Measurements from ENCODE around the gene TMEM151B.

The TMEM151B gene

DNA sequence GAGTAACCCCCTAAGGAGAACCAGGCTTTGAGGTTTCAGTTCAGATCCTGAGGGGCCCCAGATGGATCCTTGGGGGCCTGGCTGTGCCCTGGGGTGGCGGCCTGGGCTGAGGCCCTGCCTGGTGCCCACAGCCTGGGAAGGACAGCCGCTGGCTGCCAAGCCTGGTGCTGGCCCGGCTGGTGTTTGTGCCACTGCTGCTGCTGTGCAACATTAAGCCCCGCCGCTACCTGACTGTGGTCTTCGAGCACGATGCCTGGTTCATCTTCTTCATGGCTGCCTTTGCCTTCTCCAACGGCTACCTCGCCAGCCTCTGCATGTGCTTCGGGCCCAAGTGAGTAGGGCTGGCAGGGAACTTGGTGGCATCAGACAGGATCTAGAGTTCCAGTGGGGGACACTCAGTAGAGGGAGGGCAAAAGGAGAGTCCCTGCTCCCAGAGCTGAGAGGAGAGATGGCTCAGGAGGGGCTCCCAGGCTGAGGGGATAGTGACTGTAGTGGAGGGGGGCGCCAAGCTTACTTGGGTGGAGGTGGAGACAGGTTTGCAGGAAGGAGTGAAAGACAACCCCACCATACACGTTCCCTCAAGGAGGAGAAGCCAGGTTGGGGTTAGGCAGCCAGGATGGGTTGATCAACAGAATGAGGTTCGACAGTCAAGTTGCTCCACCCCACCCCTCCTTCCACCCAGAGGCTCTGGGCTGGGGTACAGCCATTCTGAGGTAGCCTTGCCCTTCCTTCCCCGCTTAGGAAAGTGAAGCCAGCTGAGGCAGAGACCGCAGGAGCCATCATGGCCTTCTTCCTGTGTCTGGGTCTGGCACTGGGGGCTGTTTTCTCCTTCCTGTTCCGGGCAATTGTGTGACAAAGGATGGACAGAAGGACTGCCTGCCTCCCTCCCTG, 37.3 kb upstream of the TMEM151B start:
- no peak for DNase-seq (ENCODE audit: low spot score)

DNA sequence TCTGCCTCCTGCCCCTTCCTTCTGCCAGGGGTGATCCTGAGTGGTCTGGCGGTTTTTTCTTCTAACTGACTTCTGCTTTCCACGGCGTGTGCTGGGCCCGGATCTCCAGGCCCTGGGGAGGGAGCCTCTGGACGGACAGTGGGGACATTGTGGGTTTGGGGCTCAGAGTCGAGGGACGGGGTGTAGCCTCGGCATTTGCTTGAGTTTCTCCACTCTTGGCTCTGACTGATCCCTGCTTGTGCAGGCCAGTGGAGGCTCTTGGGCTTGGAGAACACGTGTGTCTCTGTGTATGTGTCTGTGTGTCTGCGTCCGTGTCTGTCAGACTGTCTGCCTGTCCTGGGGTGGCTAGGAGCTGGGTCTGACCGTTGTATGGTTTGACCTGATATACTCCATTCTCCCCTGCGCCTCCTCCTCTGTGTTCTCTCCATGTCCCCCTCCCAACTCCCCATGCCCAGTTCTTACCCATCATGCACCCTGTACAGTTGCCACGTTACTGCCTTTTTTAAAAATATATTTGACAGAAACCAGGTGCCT, 36.6 kb upstream of the TMEM151B start:
- DNase-seq (ENCODE audit: low spot score), result no peak

DNA sequence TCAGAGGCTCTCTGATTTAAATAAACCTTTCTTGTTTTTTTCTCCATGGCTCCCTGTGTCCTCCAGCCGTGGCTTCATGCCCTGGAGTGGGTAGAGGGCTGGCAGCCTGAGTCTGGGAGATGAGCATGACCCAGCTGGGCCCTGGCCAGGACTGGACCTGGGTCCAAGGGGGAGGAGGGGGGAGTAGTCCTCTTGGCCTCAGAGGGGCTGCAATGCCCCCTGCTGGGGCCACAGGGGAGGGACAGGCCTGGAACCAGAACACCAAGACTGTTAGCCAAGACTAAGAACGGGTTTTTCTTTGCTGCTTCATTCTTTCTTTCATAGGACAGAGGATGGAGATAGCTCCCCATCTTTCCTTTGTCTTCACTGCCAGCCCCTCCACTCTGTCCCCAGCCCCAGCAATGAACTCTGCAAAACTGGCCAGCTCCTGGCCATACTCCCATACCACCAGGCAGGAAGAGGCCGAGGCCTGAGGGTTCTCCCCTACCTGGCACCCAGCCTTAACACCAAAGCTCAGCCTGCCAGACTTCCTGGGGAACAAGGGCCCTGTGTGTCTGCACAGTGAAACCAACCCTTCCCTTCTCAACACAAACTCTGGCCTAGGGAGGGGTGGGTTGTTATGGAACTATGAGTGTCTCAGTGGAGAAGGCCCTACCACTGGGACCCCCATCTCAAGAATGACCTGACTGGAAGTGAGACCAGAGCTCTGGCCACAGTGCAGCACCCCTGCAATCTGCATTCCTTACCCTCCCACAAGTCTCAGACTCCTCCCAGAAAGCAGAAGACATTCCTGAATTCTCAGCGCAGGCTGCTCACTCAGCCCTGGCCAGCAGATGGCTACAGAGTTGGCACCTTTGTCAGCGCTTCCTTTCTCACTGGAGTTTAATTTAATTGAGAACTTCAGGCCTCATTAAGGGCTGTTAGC, 35.9 kb upstream of the TMEM151B start:
- peak; percentile 53 for DNase-seq (ENCODE audit: low spot score)

DNA sequence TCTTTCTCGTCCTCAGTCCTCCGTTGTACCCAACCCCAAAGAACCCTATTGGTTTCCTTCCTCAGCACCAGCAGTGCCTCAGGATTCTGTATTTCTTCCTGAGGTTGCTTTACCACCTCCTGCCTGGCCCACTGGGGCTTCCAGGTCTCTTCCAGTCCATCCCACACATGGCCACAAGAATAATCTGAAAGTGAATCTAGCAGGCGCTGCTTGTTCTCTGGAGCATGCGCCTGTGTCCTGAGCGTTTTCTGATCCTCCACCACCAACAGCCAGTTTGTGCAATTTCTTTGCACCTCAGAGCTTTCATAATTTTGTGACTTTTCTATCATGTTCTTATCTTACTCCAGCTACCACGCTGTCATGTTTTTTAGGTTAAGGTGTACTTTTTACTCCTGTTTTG, 35.0 kb upstream of the TMEM151B start:
- DNase-seq (ENCODE audit: low spot score), result no peak

DNA sequence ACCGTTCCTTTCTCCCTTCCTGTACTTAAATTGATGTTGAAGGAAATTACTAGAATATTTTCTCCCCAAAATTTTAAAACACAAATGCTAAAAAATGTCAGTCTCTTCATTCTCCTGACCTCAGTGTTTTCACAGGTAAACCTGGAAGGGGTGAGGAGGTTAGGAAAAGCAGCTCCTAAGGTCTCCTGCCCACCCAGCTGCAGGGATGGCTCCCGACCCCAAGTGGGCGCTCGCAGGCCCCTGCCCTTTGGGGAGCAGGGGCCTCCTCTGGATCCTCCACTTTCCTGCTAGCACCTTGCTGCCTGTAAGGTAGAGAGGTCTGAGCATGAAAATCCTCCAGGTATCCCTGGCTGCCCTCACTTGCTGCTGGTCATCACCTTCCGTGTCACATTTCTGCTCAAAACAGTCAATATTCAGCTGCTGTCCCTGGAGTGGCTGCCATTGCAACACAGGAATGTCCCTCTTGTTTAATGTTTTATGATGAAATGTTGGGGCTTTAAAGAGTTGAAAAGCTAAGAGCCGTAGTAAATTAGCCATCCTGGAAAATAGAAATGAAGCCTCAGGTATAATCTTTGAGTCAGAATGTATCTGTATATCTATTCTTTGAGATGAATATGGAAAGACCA, 34.2 kb upstream of the TMEM151B start:
- no peak for DNase-seq (ENCODE audit: low spot score)

DNA sequence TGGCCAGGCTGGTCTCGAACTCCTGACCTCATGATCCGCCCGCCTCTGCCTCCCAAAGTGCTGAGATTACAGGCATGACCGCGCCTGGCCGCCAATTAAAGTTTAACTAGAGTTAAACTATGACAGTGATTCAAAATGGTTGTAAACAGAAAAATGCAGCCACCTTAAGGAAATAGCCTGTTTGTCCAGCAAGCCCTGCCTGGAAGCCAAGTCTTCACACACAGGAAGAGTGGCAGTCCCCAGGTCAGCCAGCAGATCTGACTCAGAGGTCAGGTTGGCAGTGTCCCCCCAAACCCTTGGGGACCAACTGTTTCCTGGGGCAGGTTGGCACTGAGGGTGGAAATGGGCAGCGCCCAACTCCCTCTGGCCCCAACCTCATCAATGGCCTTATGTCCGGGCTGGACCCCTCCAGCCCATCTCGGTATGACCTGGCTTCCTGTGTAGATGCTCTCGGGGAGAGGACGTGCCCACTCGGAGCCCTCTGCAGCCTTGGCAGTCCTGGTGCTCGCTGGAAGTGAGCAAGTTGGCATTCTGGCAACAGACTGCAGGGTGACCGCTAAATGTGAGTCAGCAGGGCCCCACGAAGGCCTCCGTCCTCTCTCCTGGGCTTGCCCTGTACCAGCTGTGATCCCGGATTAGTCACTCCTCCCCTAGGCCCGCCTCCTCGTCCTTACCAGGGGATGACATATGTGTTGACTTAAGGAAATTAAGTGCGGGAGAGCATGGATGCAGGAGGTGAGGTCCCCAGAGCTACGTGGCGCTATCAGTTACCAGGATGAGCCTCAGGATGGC, 33.0 kb upstream of the TMEM151B start:
- peak; percentile 54 for DNase-seq (ENCODE audit: low spot score)

DNA sequence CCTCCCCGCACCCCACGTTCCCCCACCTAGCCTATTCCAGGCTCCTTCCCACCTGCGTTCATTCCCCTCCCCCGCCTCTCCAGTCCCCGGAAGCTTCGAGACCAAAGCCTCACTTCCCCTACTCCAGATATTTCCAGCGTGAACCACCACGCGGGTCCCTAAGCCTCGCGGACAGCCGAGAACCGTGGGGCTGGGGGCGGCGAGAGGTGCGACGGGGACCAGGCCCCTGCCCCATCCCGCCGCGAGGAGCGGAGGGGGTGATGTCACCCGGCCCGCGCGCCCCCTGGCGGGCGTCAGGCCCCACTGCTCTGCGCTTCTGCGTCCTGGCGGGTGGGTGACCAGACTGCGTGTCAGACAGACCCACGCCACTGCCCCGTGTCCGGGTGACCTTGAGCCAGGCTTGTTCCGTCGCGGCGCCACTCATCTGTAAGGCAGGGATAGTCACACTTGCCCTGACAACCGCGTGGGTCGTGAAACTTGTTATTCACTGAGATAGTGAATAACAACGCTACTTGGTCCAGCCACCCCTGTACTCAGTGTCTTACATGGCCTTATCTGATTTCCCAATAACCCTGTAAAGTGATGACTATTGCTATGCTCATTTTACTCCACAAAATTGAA, 32.3 kb upstream of the TMEM151B start:
- peak; percentile 86 for DNase-seq (ENCODE audit: low spot score)

DNA sequence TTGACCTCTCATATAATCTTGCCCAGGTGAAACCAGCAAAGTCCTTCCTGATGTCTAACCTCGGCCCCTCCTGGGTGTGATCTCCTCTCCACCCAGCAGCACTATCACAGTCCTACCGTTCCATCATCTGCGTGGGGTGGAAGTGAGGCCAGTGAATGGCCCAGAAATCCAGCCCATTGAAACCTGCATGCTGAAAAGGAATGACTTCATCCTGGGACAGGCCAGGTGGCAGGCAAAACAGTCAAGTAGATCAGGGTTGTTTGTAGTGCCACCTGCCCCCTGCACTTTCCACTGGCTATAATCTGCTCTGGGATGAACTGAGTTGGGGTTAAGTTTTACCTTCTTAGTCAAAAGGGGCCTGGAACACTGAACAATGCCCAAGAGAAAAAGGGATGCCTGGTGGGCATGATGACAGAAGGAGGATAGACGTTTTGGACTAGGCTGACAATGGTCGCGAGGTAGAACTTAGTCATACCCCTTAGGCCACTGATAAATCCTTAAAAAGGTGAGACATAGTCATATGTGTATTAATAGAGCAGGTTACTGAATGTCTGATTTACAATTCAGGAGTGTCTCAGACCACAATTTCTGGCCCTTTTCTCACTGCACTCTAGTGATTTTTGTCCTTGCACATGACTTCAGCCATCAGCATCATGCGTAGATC, 31.4 kb upstream of the TMEM151B start:
- no peak for DNase-seq (ENCODE audit: low spot score)

DNA sequence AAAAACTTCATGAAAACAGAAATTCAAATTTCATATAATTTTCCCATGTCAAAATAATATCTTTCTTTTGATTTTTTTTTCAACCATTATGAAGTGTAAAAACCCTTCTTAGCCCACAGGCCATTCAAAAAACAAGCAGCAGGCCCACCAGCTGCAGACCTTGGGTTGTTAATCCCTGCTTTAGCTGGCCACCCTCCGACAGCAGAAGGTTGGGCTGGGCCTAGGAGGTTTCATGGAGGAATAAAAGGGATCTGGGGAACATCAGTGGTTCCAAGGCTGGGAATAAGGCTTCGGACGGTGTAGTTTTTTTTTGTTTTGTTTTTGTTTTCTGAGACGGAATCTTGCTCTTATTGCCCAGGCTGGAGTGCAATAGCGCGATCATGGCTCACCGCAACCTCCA, 26.9 kb upstream of the TMEM151B start:
- DNase-seq (ENCODE audit: low spot score), result no peak

DNA sequence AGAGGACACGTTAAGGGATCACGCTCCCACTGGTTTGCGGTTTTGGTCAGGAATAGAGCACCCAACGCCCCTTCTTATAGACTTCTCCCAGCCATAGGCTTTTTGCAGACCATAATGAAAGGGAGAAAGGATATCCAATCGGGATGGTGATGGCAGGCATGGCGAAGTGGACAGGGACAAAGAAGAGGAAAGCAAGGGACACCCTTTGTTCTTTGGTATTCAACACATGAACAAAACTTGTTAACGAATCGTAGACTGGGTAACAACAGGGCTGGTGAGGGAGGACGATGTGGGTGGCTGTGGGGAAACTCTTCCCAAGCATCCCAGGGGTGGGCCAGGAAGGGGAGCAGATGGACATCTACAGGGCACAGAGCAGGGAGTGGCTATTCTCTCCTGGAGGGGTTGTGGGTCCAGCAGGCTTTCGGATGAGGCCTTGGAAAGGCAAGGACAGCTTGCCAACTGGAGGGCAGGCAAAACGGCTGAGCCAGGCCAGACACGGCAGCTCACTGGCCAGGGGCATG, 24.8 kb upstream of the TMEM151B start:
- DNase-seq (ENCODE audit: low spot score), result no peak

DNA sequence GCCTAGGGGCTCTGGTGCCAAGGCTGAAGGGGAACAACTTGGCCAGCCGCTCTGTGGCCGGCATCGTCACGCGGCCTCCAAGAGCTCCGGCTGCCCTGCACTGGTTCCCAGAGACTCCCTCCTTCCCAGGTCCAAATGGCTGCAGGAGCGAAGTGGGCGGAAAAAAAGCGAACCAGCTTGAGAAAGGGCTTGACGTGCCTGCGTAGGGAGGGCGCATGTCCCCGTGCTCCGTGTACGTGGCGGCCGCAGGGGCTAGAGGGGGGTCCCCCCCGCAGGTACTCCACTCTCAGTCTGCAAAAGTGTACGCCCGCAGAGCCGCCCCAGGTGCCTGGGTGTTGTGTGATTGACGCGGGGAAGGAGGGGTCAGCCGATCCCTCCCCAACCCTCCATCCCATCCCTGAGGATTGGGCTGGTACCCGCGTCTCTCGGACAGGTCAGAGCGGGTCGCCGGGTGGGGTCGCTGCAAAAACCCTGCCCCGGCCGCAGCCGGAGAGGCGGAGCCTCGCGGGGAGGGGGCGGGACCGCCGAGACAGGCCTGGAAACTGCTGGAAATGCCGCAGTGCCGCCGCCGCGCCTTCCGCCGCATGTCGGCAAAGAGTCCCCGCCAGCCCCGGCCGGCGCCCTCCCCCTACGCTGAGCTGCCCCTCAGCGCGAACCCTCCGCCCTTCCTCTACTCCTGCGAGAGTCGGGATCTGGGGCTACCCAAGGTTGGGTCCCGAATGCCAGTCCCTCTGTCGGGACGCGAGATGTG, 24.2 kb upstream of the TMEM151B start:
- DNase-seq (ENCODE audit: low spot score), result peak; percentile 83

DNA sequence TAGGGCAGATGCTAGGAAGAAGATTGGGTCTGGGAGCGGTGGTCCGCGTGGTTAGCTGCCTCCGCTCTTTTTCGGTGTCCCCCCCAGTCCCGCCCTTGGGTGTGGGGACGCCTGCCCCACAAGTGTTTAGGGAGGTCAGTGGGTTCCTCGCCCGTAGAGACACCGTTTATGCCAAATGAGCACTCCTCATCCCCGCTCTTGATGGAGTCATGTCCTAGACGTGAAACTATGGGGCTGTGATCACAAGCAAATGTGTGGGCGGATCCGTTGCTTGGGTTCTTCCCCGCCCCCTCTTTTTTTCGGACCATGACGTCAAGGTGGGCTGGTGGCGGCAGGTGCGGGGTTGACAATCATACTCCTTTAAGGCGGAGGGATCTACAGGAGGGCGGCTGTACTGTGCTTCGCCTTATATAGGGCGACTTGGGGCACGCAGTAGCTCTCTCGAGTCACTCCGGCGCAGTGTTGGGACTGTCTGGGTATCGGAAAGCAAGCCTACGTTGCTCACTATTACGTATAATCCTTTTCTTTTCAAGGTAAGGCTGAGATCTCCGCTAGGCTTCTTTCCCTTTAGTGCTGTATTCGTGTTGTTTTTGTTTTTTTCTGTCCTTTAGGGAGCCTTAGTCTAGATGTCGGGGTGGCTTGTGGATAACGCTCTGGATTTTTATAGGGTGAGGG, 23.4 kb upstream of the TMEM151B start, which contains the start of gene HSP90AB1:
HSP90AB1 (plus strand) TSS at position 439 of the 675 bp plus-strand sequence. CDS start 1,529 bp downstream, outside the sequence.
- peak; percentile 95 for DNase-seq (ENCODE audit: low spot score)

DNA sequence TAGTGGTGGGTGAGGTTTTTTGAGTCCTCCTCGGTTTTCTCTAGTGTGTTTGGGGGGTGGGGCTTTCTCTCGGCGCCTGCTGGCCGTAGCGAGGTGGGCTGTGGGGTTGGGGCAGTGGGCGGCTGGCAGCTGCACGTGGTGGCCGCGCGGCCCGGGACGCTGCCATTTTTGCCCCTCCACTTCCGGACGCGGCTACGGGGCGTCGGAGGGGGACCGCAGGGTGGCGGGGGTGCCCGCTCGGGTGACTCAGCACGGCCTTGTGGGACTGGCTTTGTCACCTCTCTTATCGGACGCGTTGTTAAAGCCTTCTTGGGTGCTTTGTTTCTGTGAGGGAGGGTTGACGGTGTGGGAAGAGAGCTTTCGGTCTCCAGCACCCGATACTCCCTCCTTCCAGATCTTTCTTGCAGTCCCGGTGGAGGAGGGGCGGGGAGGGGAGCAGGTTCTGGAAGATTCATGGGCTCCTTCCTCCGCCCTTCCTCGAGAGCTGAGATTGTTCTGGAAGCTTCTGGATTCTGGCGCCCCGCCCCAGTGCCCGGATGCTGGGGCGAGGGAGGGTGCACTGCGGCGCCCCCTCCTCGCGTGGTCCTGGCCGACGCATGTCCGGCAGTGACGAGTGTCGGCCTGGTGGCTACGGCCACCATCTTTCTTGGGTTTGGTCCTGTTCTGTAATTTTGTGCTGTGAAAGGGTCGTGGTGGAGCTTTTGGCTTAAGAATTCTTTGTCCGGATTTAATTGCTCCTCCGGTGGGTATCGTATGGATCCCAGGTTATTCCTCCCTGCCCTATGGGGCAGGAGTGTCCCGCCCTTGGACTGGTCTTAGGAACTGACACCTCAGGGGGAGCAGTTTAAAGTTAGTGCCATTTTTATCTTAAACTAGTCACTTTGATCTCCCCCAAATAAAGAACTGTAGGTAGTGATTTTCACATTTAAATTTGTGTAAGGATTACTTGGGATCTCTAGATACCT, 22.6 kb upstream of the TMEM151B start:
- DNase-seq (ENCODE audit: low spot score), result peak; percentile 67

DNA sequence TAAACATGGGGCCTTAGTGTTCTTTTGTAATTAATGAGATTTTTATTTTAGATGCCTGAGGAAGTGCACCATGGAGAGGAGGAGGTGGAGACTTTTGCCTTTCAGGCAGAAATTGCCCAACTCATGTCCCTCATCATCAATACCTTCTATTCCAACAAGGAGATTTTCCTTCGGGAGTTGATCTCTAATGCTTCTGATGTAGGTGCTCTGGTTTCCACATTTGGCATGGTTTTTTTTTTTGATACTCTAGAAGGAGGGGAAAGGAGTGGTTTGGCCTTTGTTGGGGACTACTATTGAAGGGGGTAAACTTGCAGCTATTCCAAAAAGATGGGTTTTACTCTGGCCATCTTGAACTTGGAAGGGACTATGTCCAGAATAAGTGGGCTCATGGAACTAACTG, 21.7 kb upstream of the TMEM151B start:
- DNase-seq (ENCODE audit: low spot score), result no peak

DNA sequence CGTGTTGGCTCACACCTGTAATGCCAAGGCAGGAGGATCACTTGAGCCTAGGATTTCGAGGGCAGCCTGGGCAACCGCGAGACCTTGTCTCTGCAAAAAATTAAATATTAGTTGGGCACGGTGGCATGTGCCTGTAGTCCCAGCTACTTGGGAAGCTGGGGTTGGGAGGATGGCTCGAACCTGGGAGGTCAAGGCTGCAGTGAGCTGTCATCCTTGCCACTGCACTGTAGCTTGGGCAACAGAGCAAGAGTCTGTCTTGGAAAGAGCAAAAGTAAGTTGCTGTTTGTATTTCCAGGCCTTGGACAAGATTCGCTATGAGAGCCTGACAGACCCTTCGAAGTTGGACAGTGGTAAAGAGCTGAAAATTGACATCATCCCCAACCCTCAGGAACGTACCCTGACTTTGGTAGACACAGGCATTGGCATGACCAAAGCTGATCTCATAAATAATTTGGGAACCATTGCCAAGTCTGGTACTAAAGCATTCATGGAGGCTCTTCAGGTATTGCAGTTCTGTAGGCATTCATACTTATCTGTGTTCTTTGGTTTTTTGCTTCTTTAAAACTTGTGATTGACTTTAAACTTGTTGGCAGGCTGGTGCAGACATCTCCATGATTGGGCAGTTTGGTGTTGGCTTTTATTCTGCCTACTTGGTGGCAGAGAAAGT, 21.0 kb upstream of the TMEM151B start:
- no peak for DNase-seq (ENCODE audit: low spot score)

DNA sequence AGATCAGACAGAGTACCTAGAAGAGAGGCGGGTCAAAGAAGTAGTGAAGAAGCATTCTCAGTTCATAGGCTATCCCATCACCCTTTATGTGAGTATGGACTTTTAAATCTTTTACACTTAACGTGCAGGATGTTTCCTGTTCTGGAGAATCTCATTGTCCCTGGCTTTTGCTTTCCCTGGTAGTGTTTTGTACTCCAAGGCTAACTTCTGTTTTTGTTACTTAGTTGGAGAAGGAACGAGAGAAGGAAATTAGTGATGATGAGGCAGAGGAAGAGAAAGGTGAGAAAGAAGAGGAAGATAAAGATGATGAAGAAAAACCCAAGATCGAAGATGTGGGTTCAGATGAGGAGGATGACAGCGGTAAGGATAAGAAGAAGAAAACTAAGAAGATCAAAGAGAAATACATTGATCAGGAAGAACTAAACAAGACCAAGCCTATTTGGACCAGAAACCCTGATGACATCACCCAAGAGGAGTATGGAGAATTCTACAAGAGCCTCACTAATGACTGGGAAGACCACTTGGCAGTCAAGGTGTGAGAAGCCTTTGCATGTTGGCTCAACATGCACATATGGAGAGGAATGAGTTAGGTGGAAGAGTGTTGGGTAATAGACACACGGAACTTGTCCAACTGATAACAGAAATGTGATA, 20.1 kb upstream of the TMEM151B start:
- DNase-seq (ENCODE audit: low spot score), result no peak
